ENCODE results near the gene UQCR11. TPM values are rescaled to one million over a fixed set of nuclear protein-coding genes. Genes with fewer than 3 reads are reported as not detected.

Gene UQCR11
- total RNA-seq, 1 donor from 2014 or later = 197 TPM

Other genes with a start within 250 kb of the UQCR11 start
- 93.5 TPM for gene NDUFS7, start 221.6 kb downstream of the UQCR11 start, total RNA-seq
- 9.3 TPM for gene GAMT, start 203.9 kb downstream of the UQCR11 start, total RNA-seq
- gene DAZAP1, start 197.9 kb downstream of the UQCR11 start, total RNA-seq = 137 TPM
- gene RPS15, start 167.1 kb downstream of the UQCR11 start, total RNA-seq = 1,085 TPM
- gene APC2, start 155.3 kb downstream of the UQCR11 start, total RNA-seq = 0.26 TPM
- gene C19orf25, start 126.2 kb downstream of the UQCR11 start, total RNA-seq = 23.9 TPM
- 4.5 TPM for gene PCSK4, start 115.1 kb downstream of the UQCR11 start, total RNA-seq
- 50.0 TPM for gene REEP6, start 114.3 kb downstream of the UQCR11 start, total RNA-seq
- 12.5 TPM for gene ADAMTSL5, start 92.4 kb downstream of the UQCR11 start, total RNA-seq
- gene PLK5, start 81.4 kb downstream of the UQCR11 start, total RNA-seq = not detected
- 21.7 TPM for gene MEX3D, start 37.1 kb downstream of the UQCR11 start, total RNA-seq
- 60.7 TPM for gene MBD3, start 12.6 kb downstream of the UQCR11 start, total RNA-seq
- 56.2 TPM for gene TCF3, start 47.2 kb upstream of the UQCR11 start, total RNA-seq
- not detected for gene ONECUT3, start 148.0 kb upstream of the UQCR11 start, total RNA-seq
- gene ATP8B3, start 206.8 kb upstream of the UQCR11 start, total RNA-seq = 1.3 TPM
- gene REXO1, start 243.0 kb upstream of the UQCR11 start, total RNA-seq = 39.3 TPM

All from ureter (tissue), 1 donor.